HG02938 (cell line): ENCODE data around the gene TFG.

Experiments
- ATAC-seq: cut with Tn5 transposase; IDR thresholded peaks from one replicate; pipeline ENCODE4 v1.9.1; 2021; ENCODE audit warnings: mild to moderate bottlenecking, moderate library complexity; ENCODE audit not compliant: unreplicated experiment

The TFG gene

GRCh38 chr3:100789579-100789978 lies 80.3 kb downstream of the TFG start:
- no peak for ATAC-seq

DNA sequence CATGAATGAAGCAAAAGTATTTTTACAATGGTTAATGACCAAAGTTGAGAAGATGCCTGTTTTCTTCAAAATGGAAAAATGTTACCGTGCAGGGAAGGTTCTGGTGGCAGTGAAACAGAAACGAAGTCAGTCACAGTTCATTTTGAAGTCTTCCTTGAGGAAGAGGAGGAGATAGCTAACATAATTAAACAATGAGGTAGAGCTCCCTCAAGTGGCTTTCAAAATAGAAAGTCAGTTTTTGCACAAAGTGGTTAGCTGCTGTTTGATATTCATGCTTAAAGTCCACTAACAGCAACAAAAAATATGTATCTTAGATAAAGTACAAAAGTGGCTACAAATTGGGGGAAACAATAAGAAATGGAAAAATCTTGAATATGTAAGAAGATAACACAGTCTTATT lies 87.3 kb downstream of the TFG start:
- ATAC-seq = no peak

DNA sequence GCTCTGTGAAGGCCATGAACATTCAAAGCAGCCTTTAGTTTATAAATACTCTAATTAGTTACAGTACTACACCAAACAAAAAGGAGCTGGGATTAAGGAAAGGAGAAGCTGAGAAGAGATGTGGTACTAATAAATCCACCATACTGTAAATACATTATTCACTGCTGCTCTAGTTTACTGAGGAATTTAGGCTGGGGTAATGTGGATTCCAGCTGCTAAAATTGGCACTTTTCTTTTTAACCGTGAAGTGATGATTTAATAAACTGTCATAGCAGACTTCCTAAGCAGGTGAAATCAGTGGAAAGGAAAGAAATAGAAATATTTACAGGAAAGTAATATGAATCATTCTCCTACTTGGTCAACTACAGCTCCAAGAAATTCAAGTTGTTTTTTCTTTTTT lies 88.7 kb downstream of the TFG start:
- no peak for ATAC-seq
